HCT116 (cell line): ENCODE data around the gene COL15A1.

ENCODE experiments used
- RAD21 ChIP-seq: IDR thresholded peaks from 2 replicates; pipeline ENCODE4 v1.6.1; 2012; ENCODE audit warnings: low read depth, mild to moderate bottlenecking
- TF ChIP-seq, protein P1 (sequence below), 3 experiments: fragments of 200-600 bp in 1 of 3; sonication (generic) in 1 of 3; IDR thresholded peaks in 2 of 3; conservative IDR thresholded peaks in 1 of 3; 2 replicates each; pipeline ENCODE4 v1.5.1; 2012 to 2017; ENCODE audit warnings: low read depth in 2 of 3, low read length in 2 of 3, antibody characterized with exemption in 1 of 3, borderline replicate concordance in 1 of 3, control low read depth in 1 of 3, mild to moderate bottlenecking in 1 of 3, mixed read lengths in 1 of 3, mixed run types in 1 of 3, moderate library complexity in 1 of 3; ENCODE audit not compliant: insufficient read depth in 1 of 3

DNA sequence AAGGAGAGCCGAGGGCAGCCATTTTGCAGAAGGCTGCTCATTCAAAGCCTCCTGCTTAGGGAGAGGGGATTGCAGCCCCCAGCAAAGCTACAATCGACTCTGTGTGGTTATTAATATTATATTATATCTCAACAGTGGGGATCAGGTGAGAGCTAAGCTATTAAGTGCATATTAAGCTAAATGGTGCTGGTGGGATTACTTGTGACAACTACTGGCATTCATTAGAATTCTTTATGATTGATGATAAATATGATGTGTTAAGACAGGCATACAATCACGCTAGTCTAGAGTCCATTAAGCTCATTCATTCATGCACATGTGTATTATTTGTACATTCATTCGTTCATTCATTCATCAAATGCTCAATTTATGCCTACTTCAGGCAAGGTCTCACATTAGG, 23.0 kb downstream of the COL15A1 start:
- TF ChIP-seq, protein P1, sequence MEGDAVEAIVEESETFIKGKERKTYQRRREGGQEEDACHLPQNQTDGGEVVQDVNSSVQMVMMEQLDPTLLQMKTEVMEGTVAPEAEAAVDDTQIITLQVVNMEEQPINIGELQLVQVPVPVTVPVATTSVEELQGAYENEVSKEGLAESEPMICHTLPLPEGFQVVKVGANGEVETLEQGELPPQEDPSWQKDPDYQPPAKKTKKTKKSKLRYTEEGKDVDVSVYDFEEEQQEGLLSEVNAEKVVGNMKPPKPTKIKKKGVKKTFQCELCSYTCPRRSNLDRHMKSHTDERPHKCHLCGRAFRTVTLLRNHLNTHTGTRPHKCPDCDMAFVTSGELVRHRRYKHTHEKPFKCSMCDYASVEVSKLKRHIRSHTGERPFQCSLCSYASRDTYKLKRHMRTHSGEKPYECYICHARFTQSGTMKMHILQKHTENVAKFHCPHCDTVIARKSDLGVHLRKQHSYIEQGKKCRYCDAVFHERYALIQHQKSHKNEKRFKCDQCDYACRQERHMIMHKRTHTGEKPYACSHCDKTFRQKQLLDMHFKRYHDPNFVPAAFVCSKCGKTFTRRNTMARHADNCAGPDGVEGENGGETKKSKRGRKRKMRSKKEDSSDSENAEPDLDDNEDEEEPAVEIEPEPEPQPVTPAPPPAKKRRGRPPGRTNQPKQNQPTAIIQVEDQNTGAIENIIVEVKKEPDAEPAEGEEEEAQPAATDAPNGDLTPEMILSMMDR (IDR thresholded peaks at IDR 0.05 in 2 of 3, conservative IDR thresholded peaks at IDR 0.05 in 1 of 3; ENCODE audit: borderline replicate concordance in 1 of 3, insufficient read depth in 1 of 3, low read depth in 2 of 3, low read length in 2 of 3): no peak
- TF ChIP-seq RAD21: no peak
